Measurements from ENCODE around the gene KCNQ1OT1. TPM values are rescaled to one million over a fixed set of nuclear protein-coding genes. Genes with fewer than 3 reads are reported as not detected.

The KCNQ1OT1 gene
- total RNA-seq, 1 donor from 2014 or later = 3.4 TPM

- no peaks in the 10 kb centered on the region for H3K27me3 ChIP-seq
- H3K36me3 ChIP-seq = no peaks in the 10 kb centered on the region
- no peaks in the 10 kb centered on the region for H3K9me3 ChIP-seq
- no peak overlapping the region for H3K27ac ChIP-seq
- intact Hi-C loops (cut with DNase I) = no loop called here
- no peak for DNase-seq (ENCODE audit: extremely low spot score in 2 of 2)
- TF ChIP-seq POLR2A (IDR thresholded peaks at IDR 0.05) (no peak), POLR2AphosphoS5 (IDR thresholded peaks at IDR 0.05; ENCODE audit: insufficient read depth in 1 of 2, low read depth in 1 of 2) (no peak), CTCF (IDR thresholded peaks at IDR 0.05) (no peak)
- H3K4me3 ChIP-seq = no peak overlapping the region
- no peaks in the 10 kb centered on the region for H3K4me1 ChIP-seq
Measured at GRCh38 chr11:2563213-2564007, 136.4 kb downstream of the KCNQ1OT1 start.

GRCh38 chr11:2562890-2563212 lies 136.9 kb downstream of the KCNQ1OT1 start:
- Histone ChIP-seq H3K27me3 (no peaks in the 10 kb centered on the region), H3K4me3 (no peak overlapping the region), H3K36me3 (no peaks in the 10 kb centered on the region), H3K9me3 (no peaks in the 10 kb centered on the region), H3K4me1 (no peaks in the 10 kb centered on the region), H3K27ac (no peak overlapping the region)
- TF ChIP-seq CTCF (IDR thresholded peaks at IDR 0.05) (no peak), POLR2AphosphoS5 (IDR thresholded peaks at IDR 0.05; ENCODE audit: insufficient read depth in 1 of 2, low read depth in 1 of 2) (no peak), POLR2A (IDR thresholded peaks at IDR 0.05) (no peak)
- DNase-seq (ENCODE audit: extremely low spot score in 2 of 2) = no peak
- intact Hi-C loops (cut with DNase I) = no loop called here

- Histone ChIP-seq H3K27ac (no peak overlapping the region), H3K4me1 (no peaks in the 10 kb centered on the region), H3K4me3 (no peak overlapping the region), H3K36me3 (no peaks in the 10 kb centered on the region), H3K9me3 (no peaks in the 10 kb centered on the region), H3K27me3 (no peaks in the 10 kb centered on the region)
- DNase-seq (ENCODE audit: extremely low spot score in 2 of 2) = no peak
- TF ChIP-seq CTCF (IDR thresholded peaks at IDR 0.05) (no peak), POLR2A (IDR thresholded peaks at IDR 0.05) (no peak), POLR2AphosphoS5 (IDR thresholded peaks at IDR 0.05; ENCODE audit: insufficient read depth in 1 of 2, low read depth in 1 of 2) (no peak)
- intact Hi-C loops (cut with DNase I) = no loop called here
Measured at GRCh38 chr11:2561696-2562581, 137.9 kb downstream of the KCNQ1OT1 start.

- Histone ChIP-seq H3K4me3 (no peak overlapping the region), H3K4me1 (no peaks in the 10 kb centered on the region), H3K36me3 (no peaks in the 10 kb centered on the region), H3K27me3 (no peaks in the 10 kb centered on the region), H3K27ac (no peak overlapping the region), H3K9me3 (no peaks in the 10 kb centered on the region)
- no peak for DNase-seq (ENCODE audit: extremely low spot score in 2 of 2)
- intact Hi-C loops (cut with DNase I) = no loop called here
- TF ChIP-seq POLR2AphosphoS5 (IDR thresholded peaks at IDR 0.05; ENCODE audit: insufficient read depth in 1 of 2, low read depth in 1 of 2) = no peak
- TF ChIP-seq CTCF (IDR thresholded peaks at IDR 0.05) = no peak
- no peak for TF ChIP-seq POLR2A (IDR thresholded peaks at IDR 0.05)
Measured at GRCh38 chr11:2559527-2560311, 140.1 kb downstream of the KCNQ1OT1 start.
